Ishikawa (cell line): ENCODE results near the gene COL27A1.

Source experiments
- CEBPB ChIP-seq: IDR thresholded peaks from 2 replicates; pipeline ENCODE4 v1.6.1; 2012
- CREB1 ChIP-seq: IDR thresholded peaks from 2 replicates; pipeline ENCODE4 v1.6.1; 2012; ENCODE audit warnings: low read depth
- EGR1 ChIP-seq: IDR thresholded peaks from 2 replicates; pipeline ENCODE4 v1.6.1; 2012
- EP300 ChIP-seq: IDR thresholded peaks from 2 replicates; pipeline ENCODE4 v1.6.1; 2012; ENCODE audit warnings: borderline replicate concordance
- FOXM1 ChIP-seq: IDR thresholded peaks from 2 replicates; pipeline ENCODE4 v1.6.1; 2012; ENCODE audit warnings: low read depth, borderline replicate concordance
- MAX ChIP-seq: IDR thresholded peaks from 2 replicates; pipeline ENCODE4 v1.6.1; 2012
- NFIC ChIP-seq: IDR thresholded peaks from 2 replicates; pipeline ENCODE4 v1.6.1; 2012
- RAD21 ChIP-seq: IDR thresholded peaks from 2 replicates; pipeline ENCODE4 v1.6.1; 2012; ENCODE audit warnings: low read depth
- REST ChIP-seq: IDR thresholded peaks from 2 replicates; pipeline ENCODE4 v1.6.1; 2012; ENCODE audit warnings: low read depth, mild to moderate bottlenecking
- TAF1 ChIP-seq: IDR thresholded peaks from 2 replicates; pipeline ENCODE4 v1.6.1; 2012; ENCODE audit warnings: low read depth, mild to moderate bottlenecking
- TCF12 ChIP-seq: IDR thresholded peaks from 2 replicates; pipeline ENCODE4 v1.6.1; 2012; ENCODE audit warnings: low read depth
- TEAD4 ChIP-seq: IDR thresholded peaks from 2 replicates; pipeline ENCODE4 v1.6.1; 2012
- USF1 ChIP-seq: IDR thresholded peaks from 2 replicates; pipeline ENCODE4 v1.6.1; 2012
- YY1 ChIP-seq: IDR thresholded peaks from 2 replicates; pipeline ENCODE4 v1.6.1; 2012; ENCODE audit warnings: low read depth
- ZBTB7A ChIP-seq: IDR thresholded peaks from 2 replicates; pipeline ENCODE4 v1.6.1; 2012; ENCODE audit warnings: low read depth

The COL27A1 gene

GRCh38 chr9:114156657-114157421 is 1.5 kb downstream of the COL27A1 start:
- no peak for TF ChIP-seq ZBTB7A
- TF ChIP-seq TAF1: no peak
- TF ChIP-seq CEBPB: no peak
- no peak for TF ChIP-seq YY1
- no peak for TF ChIP-seq TEAD4
- TF ChIP-seq NFIC: no peak
- TF ChIP-seq FOXM1: no peak
- TF ChIP-seq EGR1: no peak
- TF ChIP-seq MAX: no peak
- TF ChIP-seq REST: no peak
- no peak for TF ChIP-seq TCF12

GRCh38 chr9:114157516-114158176 is 2.3 kb downstream of the COL27A1 start:
- no peak for TF ChIP-seq REST
- no peak for TF ChIP-seq YY1
- TF ChIP-seq ZBTB7A: no peak
- no peak for TF ChIP-seq FOXM1
- TF ChIP-seq NFIC: no peak
- TF ChIP-seq CREB1: no peak
- TF ChIP-seq CEBPB: no peak
- TF ChIP-seq TAF1: no peak
- TF ChIP-seq EP300: no peak
- TF ChIP-seq TEAD4: no peak
- no peak for TF ChIP-seq TCF12
- no peak for TF ChIP-seq EGR1
- TF ChIP-seq RAD21: no peak
- TF ChIP-seq USF1: no peak
- TF ChIP-seq MAX: no peak

GRCh38 chr9:114158482-114159130 is 3.3 kb downstream of the COL27A1 start:
- TF ChIP-seq RAD21 (no peak), CREB1 (no peak), TEAD4 (no peak), YY1 (no peak), TCF12 (no peak), NFIC (no peak), REST (no peak), ZBTB7A (no peak), USF1 (no peak), TAF1 (no peak), MAX (no peak)

GRCh38 chr9:114159691-114160090 is 4.4 kb downstream of the COL27A1 start:
- TF ChIP-seq EGR1: no peak
- no peak for TF ChIP-seq CEBPB
- no peak for TF ChIP-seq CREB1
- TF ChIP-seq MAX: no peak
- no peak for TF ChIP-seq TAF1
- no peak for TF ChIP-seq NFIC
- no peak for TF ChIP-seq FOXM1
- no peak for TF ChIP-seq YY1
- TF ChIP-seq RAD21: no peak
- no peak for TF ChIP-seq REST
